ENCODE measurements around the gene TSFM.

TSFM gene

GRCh38 chr12:57782608-57783465 lies at the start of gene TSFM:
TSS of gene TSFM (plus strand) at chr12:57782787. CDS start at chr12:57782802, 15 bp downstream.
- peak; percentile 96 for DNase-seq

DNA sequence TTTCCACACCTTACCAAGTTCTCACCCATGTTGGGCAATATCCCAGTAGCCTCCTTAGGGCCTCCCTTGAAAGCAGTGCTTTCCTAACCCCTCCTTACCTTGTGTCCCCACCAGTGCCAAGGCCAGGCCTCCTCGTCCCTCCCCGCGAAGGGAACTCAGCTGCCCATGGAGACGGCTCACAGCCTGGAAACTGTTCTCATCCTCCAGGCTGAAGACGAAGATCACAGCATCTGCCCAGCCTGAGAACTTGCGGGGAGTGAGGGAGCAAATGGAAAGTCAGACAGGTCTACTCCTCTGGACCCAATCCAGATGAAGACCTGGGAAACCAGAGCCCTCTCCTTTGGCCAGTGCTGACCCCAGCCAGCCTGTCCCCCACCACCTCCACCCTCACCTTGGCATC lies 48.7 kb upstream of the TSFM start:
- DNase-seq: no peak

- no peak for DNase-seq
Measured at GRCh38 chr12:57734591-57734990, 48.0 kb upstream of the TSFM start.

DNA sequence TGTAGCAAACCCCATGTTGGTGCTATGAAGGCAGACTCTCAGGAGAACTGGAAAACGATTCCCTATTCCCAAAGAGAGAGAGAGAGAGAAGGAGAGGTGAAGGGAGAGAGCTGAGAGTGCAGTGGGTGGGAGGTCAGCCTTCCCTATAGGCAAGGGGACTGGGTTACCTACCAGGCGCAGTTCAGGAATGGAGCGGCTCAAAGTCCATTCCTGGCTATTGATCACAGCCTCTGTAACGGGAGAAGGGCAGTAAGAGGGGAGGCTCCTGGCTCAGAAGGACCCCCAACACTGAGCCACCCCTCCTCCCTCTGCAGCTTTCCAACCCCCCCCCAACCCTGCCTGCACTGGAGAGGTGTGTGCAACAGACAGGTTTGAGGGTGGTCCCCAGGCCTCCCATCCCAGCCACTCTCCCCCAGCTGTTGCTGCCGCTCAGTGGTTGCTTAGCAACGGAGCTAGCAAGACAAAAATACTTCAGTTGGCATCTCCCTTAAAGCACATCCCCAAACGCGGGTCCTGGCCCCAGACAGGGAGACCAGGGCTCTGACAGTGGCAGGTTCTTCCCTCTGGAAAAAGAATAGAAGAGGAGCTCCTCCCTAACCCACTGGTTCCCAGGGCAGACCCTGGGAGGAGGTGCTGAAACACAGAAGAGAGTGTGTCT lies 47.3 kb upstream of the TSFM start:
- DNase-seq: no peak

GRCh38 chr12:57735952-57736740 lies 46.4 kb upstream of the TSFM start:
- no peak for DNase-seq

- DNase-seq: no peak
Measured at GRCh38 chr12:57736741-57737466, 45.7 kb upstream of the TSFM start.

GRCh38 chr12:57737467-57738460 lies 44.8 kb upstream of the TSFM start:
- no peak for DNase-seq

DNA sequence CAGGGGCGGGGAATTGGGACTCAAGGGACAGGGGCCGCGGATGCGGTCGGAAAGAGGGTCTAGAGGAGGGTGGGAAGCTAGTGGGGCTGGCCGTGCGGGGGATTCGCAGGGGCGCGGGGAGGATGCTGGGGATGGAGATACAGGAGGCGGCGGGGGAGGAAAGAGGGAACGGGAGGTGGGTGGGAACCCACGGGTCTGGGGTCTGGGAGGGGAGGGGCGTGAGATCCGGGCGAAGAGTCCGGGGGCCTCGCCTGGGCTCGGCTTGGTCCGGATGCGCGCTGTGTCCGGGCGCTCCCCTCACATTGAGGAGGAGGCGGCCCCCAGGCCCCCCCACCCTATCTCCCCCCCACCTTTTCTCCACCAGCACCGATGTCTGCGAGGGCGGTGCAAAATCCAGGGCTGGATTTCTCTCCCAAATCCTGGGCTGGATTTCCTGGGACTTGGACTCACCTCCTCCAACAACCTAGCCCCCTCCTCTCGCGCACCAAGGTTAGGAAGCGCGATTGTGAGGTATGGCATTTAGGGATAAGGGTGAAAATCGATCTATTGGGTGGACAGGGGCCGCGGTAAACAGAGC lies 43.8 kb upstream of the TSFM start, which contains the start of gene AGAP2:
Gene AGAP2, minus strand, starts transcription at position 82 of the 577 bp plus-strand sequence. CDS start 496 bp downstream, outside the sequence.
- DNase-seq: no peak

GRCh38 chr12:57739387-57739786 lies 43.2 kb upstream of the TSFM start:
- DNase-seq: no peak

GRCh38 chr12:57739914-57740538 lies 42.6 kb upstream of the TSFM start:
- no peak for DNase-seq

DNA sequence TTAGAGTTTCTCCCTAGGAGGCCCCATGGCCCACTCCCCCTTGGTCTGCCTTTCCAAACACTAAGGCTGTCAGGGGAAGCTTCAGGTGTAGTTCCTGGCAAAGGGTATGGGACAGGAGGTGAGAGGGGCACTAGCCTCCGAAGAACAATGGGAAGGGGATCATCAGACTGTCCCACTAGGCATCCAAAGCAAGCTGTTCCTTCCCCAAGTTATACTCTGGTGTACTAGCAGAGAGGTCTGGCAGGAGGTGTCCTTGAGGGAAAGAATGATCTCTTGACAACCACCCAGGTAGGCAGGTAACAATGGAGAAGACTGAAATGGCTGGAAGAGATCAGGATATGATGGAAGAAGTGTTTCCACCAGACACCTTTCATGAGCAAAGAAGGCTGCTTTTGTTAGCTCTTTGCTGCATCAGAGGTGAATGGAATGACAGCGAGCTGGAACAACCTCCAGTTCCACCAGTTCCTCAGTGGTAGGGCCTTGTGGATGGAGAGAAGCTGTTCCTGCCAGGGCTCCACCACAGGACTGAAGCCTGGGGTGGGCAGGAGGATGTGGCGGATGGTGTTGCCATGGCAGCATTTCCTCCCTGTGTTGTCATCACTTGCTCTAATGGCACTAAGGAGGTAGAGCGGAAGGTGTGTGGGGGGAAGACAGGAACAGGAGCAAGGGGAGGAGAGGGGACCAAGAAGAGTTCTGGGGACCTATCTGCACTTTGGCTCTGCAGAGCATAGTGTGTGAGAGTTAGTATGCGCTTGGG lies 41.8 kb upstream of the TSFM start:
- DNase-seq: peak; percentile 85

GRCh38 chr12:57741413-57741789 lies 41.2 kb upstream of the TSFM start:
- no peak for DNase-seq

DNA sequence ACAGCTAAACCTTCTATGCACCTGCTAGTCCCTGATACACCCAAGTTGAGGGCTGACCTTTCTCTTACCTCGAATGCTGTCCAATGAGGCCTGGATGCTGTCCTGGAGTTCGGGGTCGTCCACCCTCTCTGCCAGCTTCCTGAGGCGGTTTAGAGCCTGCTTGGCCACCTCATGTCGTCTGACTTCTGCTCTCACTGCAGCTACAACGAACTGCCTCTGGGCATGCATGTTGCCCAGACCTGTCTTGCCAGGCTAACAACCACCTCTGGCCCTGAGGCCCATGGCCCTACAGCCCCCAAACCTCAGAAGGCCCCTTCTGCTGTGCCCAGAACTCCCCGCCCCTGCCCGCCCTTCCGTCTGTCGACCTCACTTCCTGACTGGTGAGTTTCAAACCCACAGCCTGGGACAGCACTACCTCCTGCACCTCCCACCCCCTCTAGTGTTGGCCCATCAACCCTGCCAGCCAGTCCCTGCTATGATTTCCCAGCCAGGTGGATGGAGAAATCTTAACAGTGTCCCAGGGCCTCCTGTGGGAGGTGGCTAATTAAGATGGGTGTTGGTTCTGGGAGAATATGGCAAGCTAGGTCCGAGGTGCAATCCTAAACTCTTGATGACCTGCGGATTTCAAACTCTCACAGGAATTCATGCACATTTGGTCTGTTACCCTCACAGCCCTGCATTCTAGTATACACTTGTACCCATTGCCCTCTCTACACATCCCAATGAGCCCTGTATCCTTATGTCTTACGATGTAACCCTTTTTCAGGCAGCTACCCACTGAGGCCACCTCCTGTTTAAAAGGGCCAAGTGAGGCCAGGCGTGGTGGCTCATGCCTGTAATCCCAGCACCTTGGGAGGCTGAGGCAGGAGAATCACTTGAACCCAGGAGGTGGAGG lies 40.5 kb upstream of the TSFM start:
- peak; percentile 85 for DNase-seq

- no peak for DNase-seq
Measured at GRCh38 chr12:57743769-57744168, 38.8 kb upstream of the TSFM start.

GRCh38 chr12:57744194-57744776 lies 38.3 kb upstream of the TSFM start:
- DNase-seq: no peak

DNA sequence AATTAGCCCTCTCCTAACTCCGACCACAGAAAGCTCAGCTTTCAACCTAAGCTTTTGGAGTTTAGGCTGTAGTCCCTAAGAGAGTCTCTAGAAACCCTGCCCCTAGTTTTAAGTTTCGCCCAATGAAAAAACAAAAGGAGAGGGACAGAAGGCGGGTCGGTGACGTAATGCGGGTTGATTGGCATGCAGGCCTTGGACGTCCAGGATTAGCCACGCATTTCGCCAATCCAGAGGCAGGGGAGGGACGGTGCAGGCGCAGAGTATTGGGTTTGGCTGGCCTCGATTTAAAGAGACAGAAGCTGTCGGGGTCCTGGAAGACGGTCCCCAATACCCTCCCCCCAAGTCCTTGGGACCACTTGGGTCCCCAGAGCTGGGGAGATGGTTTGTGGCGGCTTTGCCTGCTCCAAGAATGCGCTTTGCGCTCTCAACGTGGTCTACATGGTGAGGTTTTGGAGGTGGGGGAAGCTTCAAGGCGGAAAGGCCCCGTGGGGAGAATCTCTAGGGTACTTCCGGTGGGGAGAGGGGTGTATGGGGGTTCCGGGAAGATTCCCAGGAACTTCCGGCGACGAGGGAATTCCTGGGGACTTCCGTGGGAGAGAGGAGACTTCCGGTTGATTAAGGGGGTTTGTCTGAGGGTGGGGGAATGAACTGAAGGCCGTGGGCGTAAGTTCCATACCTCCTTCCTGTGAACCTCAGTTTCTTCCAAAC lies 37.7 kb upstream of the TSFM start, which contains the start of gene TSPAN31:
Gene TSPAN31, plus strand, starts transcription at position 263 of the 708 bp plus-strand sequence. Its CDS starts 116 bp downstream, at position 379.
- DNase-seq: peak; percentile 96

DNA sequence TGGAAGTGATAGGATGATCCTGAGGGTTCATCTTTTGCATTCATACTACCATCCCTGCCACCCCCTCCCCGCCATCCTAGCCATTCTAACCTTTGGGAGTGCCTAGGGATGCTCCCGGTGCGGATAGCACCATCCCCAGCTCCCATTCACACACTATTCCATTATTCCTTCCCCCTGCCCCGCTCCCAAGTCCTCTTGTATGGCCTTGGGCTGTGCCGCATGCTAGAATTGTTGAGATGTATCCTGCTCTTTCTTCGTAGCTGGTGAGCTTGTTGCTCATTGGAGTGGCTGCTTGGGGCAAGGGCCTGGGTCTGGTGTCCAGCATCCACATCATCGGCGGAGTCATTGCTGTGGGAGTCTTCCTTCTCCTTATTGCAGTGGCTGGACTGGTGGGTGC lies 37.1 kb upstream of the TSFM start:
- DNase-seq: no peak
